Breast epithelium (tissue), 4 donors: ENCODE results near the gene IQGAP2. TPM values are rescaled to one million over a fixed set of nuclear protein-coding genes. Genes with fewer than 3 reads are reported as not detected.

Source experiments
- DNase-seq, 2 donors: peaks; one replicate each; pipeline ENCODE4 v3.0.0-alpha.2; 2019; ENCODE audit warnings: low spot score in 2 of 2
- H3K27ac ChIP-seq, 2 donors: fragments of 200-600 bp; sonication (generic) in 1 of 2; one replicate each; pipeline ENCODE4 v1.5.1; 2016 to 2019; ENCODE audit warnings: mild to moderate bottlenecking in 1 of 2
- H3K27me3 ChIP-seq, 2 donors: fragments of 200-600 bp; sonication (generic) in 1 of 2; one replicate each; pipeline versions ENCODE4 v1.5.1 to v1.6.0; 2017 to 2019; ENCODE audit warnings: control low read depth in 1 of 2, mild to moderate bottlenecking in 1 of 2
- H3K36me3 ChIP-seq: fragments of 200-600 bp; one replicate; pipeline ENCODE4 v1.5.1; 2019
- H3K4me1 ChIP-seq, 2 donors: fragments of 200-600 bp; sonication (generic); one replicate each; pipeline ENCODE4 v1.5.1; 2016 to 2019; ENCODE audit warnings: control low read depth in 1 of 2
- H3K4me3 ChIP-seq, 3 donors: fragments of 200-600 bp; sonication (generic); 1 replicate in 2 of 3; 2 replicates in 1 of 3; pipeline ENCODE4 v1.5.1; 2016 to 2019; ENCODE audit warnings: mild to moderate bottlenecking in 3 of 3, moderate library complexity in 2 of 3
- H3K9me3 ChIP-seq, 2 donors: fragments of 200-600 bp; sonication (generic) in 1 of 2; one replicate each; pipeline ENCODE4 v1.5.1; 2016 to 2019; ENCODE audit warnings: control low read depth in 1 of 2
- CTCF ChIP-seq, 3 donors: fragments of 450-650 bp; IDR thresholded peaks; one replicate each; pipeline ENCODE4 v1.5.1; 2016 to 2017; ENCODE audit warnings: antibody characterized with exemption in 3 of 3, mild to moderate bottlenecking in 3 of 3, moderate library complexity in 3 of 3
- POLR2A ChIP-seq: fragments of 450-650 bp; IDR thresholded peaks from one replicate; pipeline ENCODE4 v1.6.1; 2016; ENCODE audit warnings: antibody characterized with exemption, mild to moderate bottlenecking, moderate library complexity
- POLR2AphosphoS5 ChIP-seq, 3 donors: sonication (generic); formaldehyde crosslinking; IDR thresholded peaks; one replicate each; pipeline ENCODE4 v1.6.1; 2017; ENCODE audit warnings: antibody characterized with exemption in 3 of 3
- intact Hi-C: fragments of 100-400 bp; cut with DNase I; formaldehyde crosslinking; loops from one replicate; pipeline ENCODE4 v1.15.1; 2023; ENCODE audit warnings: low total_unique reads
- total RNA-seq, 3 donors: library from RNA; depleted of rRNA; stranded (reverse); fragments of >200 nt; gene quantifications; one replicate each; pipeline ENCODE4 v1.1.0, GENCODE V29; 2016

The IQGAP2 gene
- total RNA-seq, 3 donors from 2014 or later = 31.7 to 70.2 (median 44.6) TPM

GRCh38 chr5:76585783-76586217 is 182.7 kb downstream of the IQGAP2 start:
- H3K27ac ChIP-seq = no peak overlapping the region
- no peak for DNase-seq
- no peak overlapping the region for H3K4me3 ChIP-seq
- H3K36me3 ChIP-seq = no peaks in the 10 kb centered on the region
- intact Hi-C loops = no loop called here
- TF ChIP-seq CTCF (IDR thresholded peaks at IDR 0.05) = no peak
- no peak for TF ChIP-seq POLR2AphosphoS5 (IDR thresholded peaks at IDR 0.05)
- no peak for TF ChIP-seq POLR2A
- no peaks in the 10 kb centered on the region for H3K27me3 ChIP-seq
- H3K9me3 ChIP-seq = no peaks in the 10 kb centered on the region
- H3K4me1 ChIP-seq = no peaks in the 10 kb centered on the region

- Histone ChIP-seq H3K4me1 (no peaks in the 10 kb centered on the region), H3K36me3 (no peaks in the 10 kb centered on the region), H3K27me3 (no peaks in the 10 kb centered on the region), H3K4me3 (no peak overlapping the region), H3K9me3 (no peaks in the 10 kb centered on the region), H3K27ac (no peak overlapping the region)
- no peak for DNase-seq
- TF ChIP-seq CTCF (IDR thresholded peaks at IDR 0.05) (no peak), POLR2A (no peak), POLR2AphosphoS5 (IDR thresholded peaks at IDR 0.05) (no peak)
- intact Hi-C loops = no loop called here
These were observed 183.4 kb downstream of the IQGAP2 start for GRCh38 chr5:76586531-76586930.

GRCh38 chr5:76590027-76590426 is 186.9 kb downstream of the IQGAP2 start:
- Histone ChIP-seq H3K4me1 (no peaks in the 10 kb centered on the region), H3K27ac (no peak overlapping the region), H3K27me3 (no peaks in the 10 kb centered on the region), H3K9me3 (no peaks in the 10 kb centered on the region), H3K36me3 (no peaks in the 10 kb centered on the region), H3K4me3 (no peak overlapping the region)
- no peak for TF ChIP-seq POLR2A
- no peak for TF ChIP-seq CTCF (IDR thresholded peaks at IDR 0.05)
- TF ChIP-seq POLR2AphosphoS5 (IDR thresholded peaks at IDR 0.05) = no peak
- intact Hi-C loops = loop anchor here (10.0 kb wide), 1 partner anchor 745 kb away; no protein-coding TSS in a partner anchor
- DNase-seq = no peak

- H3K4me3 ChIP-seq = no peak overlapping the region
- H3K9me3 ChIP-seq = no peaks in the 10 kb centered on the region
- intact Hi-C loops = loop anchor here (10.0 kb wide), 1 partner anchor 743 kb away; no protein-coding TSS in a partner anchor
- H3K27me3 ChIP-seq = no peaks in the 10 kb centered on the region
- no peak overlapping the region for H3K27ac ChIP-seq
- H3K36me3 ChIP-seq = no peaks in the 10 kb centered on the region
- DNase-seq = no peak
- no peaks in the 10 kb centered on the region for H3K4me1 ChIP-seq
- TF ChIP-seq CTCF (IDR thresholded peaks at IDR 0.05) = no peak
- no peak for TF ChIP-seq POLR2A
- no peak for TF ChIP-seq POLR2AphosphoS5 (IDR thresholded peaks at IDR 0.05)
These were observed 188.3 kb downstream of the IQGAP2 start for GRCh38 chr5:76591366-76591765.

- Histone ChIP-seq H3K4me3 (no peak overlapping the region), H3K27ac (no peak overlapping the region), H3K9me3 (no peaks in the 10 kb centered on the region), H3K27me3 (no peaks in the 10 kb centered on the region), H3K4me1 (no peaks in the 10 kb centered on the region), H3K36me3 (no peaks in the 10 kb centered on the region)
- intact Hi-C loops = loop anchor here (10.0 kb wide), 1 partner anchor 742 kb away; no protein-coding TSS in a partner anchor
- no peak for DNase-seq
- TF ChIP-seq POLR2AphosphoS5 (IDR thresholded peaks at IDR 0.05) (no peak), POLR2A (no peak), CTCF (IDR thresholded peaks at IDR 0.05) (no peak)
These were observed 189.6 kb downstream of the IQGAP2 start for GRCh38 chr5:76592692-76593091.
